EL (cell line): ENCODE data around the gene ZNF823.

Experiments used
- DNase-seq: peaks from one replicate; pipeline ENCODE4 v3.0.0-alpha.2; 2016

ZNF823 gene

GRCh38 chr19:11736696-11737095, 2.0 kb downstream of the ZNF823 start:
- peak; percentile 85 for DNase-seq

- DNase-seq, result no peak
These were observed 3.4 kb downstream of the ZNF823 start for GRCh38 chr19:11735375-11735774.

- no peak for DNase-seq
These were observed 9.2 kb downstream of the ZNF823 start for GRCh38 chr19:11729586-11729985.

GRCh38 chr19:11722414-11722813, 16.3 kb downstream of the ZNF823 start:
- no peak for DNase-seq

GRCh38 chr19:11721681-11722080, 17.1 kb downstream of the ZNF823 start:
- no peak for DNase-seq

- no peak for DNase-seq
These were observed 28.4 kb downstream of the ZNF823 start for GRCh38 chr19:11710313-11710712.

GRCh38 chr19:11708457-11708856, 30.3 kb downstream of the ZNF823 start:
- no peak for DNase-seq

GRCh38 chr19:11705474-11705873, 33.3 kb downstream of the ZNF823 start:
- no peak for DNase-seq

GRCh38 chr19:11704626-11705025, 34.1 kb downstream of the ZNF823 start:
- DNase-seq, result no peak

- DNase-seq, result peak; percentile 28
These were observed 38.6 kb downstream of the ZNF823 start for GRCh38 chr19:11699931-11700794.

GRCh38 chr19:11698231-11698630, 40.5 kb downstream of the ZNF823 start:
- DNase-seq, result no peak

- DNase-seq, result no peak
These were observed 41.4 kb downstream of the ZNF823 start for GRCh38 chr19:11697284-11697855.

GRCh38 chr19:11694533-11695439, 44.0 kb downstream of the ZNF823 start:
- peak; percentile 94 for DNase-seq

- peak; percentile 93 for DNase-seq
These were observed 44.9 kb downstream of the ZNF823 start for GRCh38 chr19:11693505-11694499.

- no peak for DNase-seq
These were observed 46.5 kb downstream of the ZNF823 start for GRCh38 chr19:11692127-11692790.

- no peak for DNase-seq
These were observed 52.8 kb downstream of the ZNF823 start for GRCh38 chr19:11685676-11686650.

GRCh38 chr19:11684987-11685675, 53.6 kb downstream of the ZNF823 start:
- DNase-seq, result no peak

- no peak for DNase-seq
These were observed 58.0 kb downstream of the ZNF823 start for GRCh38 chr19:11680689-11681302.

GRCh38 chr19:11678504-11678903, 60.2 kb downstream of the ZNF823 start:
- DNase-seq, result no peak
